OCI-LY3 (cell line): Measurements from ENCODE around the gene IGSF5.

Experiments
- CTCF ChIP-seq: fragments of 200-600, 300-600 bp; sonication (generic); IDR thresholded peaks from 2 replicates; pipeline ENCODE4 v1.5.1; 2014; ENCODE audit warnings: antibody characterized with exemption, low read length, low read depth
- EZH2phosphoT487 ChIP-seq: fragments of 200-600 bp; shearing (Covaris generic); IDR thresholded peaks from 2 replicates; pipeline ENCODE4 v1.6.1; 2018; ENCODE audit warnings: antibody characterized with exemption, mixed run types, low read depth

DNA sequence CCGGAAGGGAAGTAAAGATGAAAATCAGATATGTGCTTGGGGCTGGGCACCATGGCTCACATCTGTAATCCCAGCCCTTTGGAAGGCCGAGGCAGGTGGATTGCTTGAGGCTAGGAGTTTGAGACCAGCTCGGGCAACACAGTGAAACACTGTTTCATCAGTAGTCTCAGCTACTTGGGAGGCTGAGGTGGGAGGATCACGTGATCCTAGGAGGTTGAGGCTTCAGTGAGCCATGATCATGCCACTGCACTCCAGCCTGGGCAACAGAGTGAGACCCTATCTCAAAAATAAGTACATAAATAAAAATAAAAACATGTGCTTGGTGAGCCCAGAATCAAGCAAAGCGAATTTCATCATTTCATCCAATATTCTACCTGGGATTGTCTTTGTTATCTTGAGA lies 98.9 kb downstream of the IGSF5 start:
- TF ChIP-seq CTCF (no peak), EZH2phosphoT487 (no peak)
